HG03103 (cell line): Measurements from ENCODE around the gene ANKRD27.
"Not testable (repeated sequence)": the region's sequence is repeated elsewhere in the genome, so short reads cannot be mapped to it uniquely, and the experiment has no call there.

Experiments used
- ATAC-seq: cut with Tn5 transposase; IDR thresholded peaks from one replicate; pipeline ENCODE4 v1.9.1; 2021; ENCODE audit warnings: low read depth; ENCODE audit not compliant: unreplicated experiment

The ANKRD27 gene

DNA sequence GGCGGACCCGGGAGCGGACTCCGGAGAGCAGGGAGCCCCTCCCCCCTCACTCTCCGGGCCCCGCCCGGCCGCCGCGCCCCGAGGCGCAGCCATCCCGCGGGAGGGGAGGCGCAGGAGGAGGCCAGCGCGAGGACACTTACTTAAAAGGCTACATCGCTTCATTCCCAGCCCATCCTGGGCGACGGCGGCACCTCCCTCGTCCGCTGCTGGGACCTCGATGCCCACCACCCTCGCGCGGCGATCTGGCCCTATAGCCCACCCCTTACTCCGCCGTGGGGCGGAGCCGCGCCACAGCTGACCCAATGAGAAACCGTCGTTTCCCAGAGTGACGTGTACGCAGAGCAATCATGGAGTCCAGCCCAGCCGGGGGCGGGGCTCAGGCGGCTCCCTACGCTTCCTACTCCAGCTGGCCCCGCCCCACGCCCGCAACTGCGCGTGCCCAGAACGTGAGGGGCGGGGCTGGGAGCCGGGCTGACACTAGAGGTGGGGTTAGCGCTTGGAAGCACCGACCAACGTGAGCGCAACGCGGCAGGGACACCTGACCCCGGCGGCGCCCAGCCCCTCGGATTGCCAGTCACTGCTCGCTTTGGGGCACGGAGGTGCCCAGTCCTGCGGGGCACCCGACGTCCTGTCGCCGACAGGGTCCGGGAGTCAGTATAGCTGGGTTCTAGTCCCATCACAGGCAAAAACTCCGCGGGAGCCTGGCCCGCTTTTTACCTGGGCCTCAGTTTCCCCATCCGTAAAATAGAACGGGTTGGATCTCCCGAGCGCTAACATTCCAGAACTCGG lies at the start of gene ANKRD27:
Gene ANKRD27, minus strand, starts transcription at position 250 of the 789 bp plus-strand sequence. CDS start 16,165 bp downstream, outside the sequence.
- peak; percentile 95 for ATAC-seq

DNA sequence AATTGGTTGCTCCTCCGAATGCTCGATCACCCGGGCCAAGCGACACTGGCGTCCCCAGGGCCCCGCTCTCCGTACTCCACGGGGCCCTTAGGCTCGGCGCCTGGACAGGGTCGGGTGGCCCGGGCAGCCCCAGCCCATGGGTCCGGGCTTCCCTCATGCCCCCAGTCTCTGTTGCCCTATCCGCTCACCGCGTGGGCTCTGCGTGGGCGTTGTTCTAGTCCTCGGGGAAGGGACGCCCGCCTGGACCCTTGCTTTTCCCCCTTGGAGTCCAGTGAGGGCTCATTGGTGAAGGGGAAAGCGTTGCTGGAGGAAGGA lies 45.9 kb upstream of the ANKRD27 start:
- no peak for ATAC-seq

- ATAC-seq: no peak
Observed at GRCh38 chr19:32720216-32720935, 45.4 kb upstream of the ANKRD27 start.

DNA sequence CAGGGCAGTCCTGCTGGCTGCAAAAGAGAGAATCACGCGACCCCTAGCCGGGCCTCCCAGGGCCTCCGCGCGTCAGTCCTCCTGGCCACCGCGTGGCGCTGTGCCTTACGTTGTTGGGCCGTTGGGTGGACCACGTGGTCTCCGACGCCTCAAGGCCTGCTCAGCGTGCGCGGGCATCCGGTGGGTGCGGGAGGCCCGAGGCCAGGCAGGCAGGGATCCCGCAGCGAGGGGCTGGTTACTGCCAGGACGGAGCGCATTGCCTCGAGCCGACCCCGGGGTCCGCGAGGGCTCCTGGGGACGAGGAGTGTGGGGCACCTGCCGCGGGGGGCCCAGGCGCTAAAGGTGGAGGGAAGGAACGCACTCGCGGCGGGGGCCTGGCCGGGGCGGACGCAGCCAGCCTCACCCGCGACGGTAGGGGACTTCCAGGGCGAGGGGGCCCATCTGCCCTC lies 44.7 kb upstream of the ANKRD27 start, which contains the start of gene TDRD12:
Gene TDRD12, plus strand, starts transcription at position 157 of the 449 bp plus-strand sequence. CDS start 306 bp downstream, outside the sequence.
- no peak for ATAC-seq

GRCh38 chr19:32718286-32718685 lies 43.3 kb upstream of the ANKRD27 start:
- ATAC-seq: no peak

DNA sequence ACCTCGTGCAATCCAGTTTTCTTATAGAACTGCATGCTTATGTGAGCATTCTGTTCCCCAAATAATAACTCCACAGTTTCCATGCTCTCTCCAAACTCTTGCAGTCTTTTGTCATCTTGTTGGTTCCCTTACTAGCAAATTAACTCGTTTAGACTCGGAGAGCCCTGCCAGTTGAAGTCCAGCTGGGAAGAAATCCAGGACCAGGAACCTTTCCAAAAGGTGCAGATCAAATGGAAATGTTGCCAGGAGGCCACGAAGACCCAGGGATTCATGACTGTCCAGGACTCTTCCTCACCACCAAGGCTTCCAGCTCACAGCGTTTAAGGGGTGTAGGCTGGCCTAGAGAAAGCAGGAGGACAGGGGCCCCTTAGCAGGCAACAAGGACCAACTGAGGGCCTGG lies 42.5 kb upstream of the ANKRD27 start:
- no peak for ATAC-seq

GRCh38 chr19:32716203-32716602 lies 41.2 kb upstream of the ANKRD27 start:
- ATAC-seq: not testable (repeated sequence)

GRCh38 chr19:32711747-32712146 lies 36.8 kb upstream of the ANKRD27 start:
- no peak for ATAC-seq

- no peak for ATAC-seq
Observed at GRCh38 chr19:32709032-32709431, 34.1 kb upstream of the ANKRD27 start.

- no peak for ATAC-seq
Observed at GRCh38 chr19:32708457-32708856, 33.5 kb upstream of the ANKRD27 start.

GRCh38 chr19:32704006-32704405 lies 29.0 kb upstream of the ANKRD27 start:
- not testable (repeated sequence) for ATAC-seq

DNA sequence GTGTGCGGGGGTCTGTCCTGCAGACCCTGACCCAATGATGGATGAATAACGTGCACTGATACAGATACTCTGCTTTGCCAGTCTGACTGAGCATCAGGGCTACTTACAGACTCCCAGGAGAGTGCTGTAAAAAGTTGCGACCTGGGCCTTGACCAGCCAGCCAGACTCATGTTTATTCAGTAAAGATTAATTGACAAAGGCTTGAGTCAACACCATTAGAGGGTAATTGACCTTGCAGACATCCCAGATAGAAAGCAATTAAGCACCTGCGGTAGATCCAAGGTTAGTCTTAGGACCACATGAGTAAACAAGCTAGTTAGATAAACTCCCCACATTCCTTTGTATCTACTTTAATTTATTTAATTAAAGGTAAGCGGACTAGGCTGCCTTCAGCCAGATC lies 27.0 kb upstream of the ANKRD27 start:
- ATAC-seq: no peak

- ATAC-seq: not testable (repeated sequence)
Observed at GRCh38 chr19:32700129-32700528, 25.1 kb upstream of the ANKRD27 start.

GRCh38 chr19:32696771-32697170 lies 21.8 kb upstream of the ANKRD27 start:
- ATAC-seq: not testable (repeated sequence)

DNA sequence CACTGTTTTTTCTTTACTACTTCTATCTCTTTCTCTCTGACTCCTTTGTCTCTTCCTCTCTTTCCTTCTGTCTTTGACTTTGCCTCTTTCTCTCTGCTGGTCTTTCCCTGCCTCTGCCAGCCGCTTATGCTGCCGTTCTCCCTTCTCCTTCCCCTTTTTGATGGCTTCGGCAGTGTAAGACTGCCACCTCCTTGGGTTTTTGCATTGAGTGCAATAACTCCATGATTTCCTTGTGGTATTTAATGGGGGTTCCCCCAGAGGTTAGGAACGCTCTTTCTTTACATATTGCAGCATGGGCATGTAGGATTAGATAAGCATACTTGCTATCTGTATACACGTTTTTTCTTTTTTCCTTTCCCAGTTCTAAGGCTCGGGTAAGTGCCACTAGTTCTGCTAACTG lies 20.5 kb upstream of the ANKRD27 start:
- ATAC-seq: not testable (repeated sequence)

DNA sequence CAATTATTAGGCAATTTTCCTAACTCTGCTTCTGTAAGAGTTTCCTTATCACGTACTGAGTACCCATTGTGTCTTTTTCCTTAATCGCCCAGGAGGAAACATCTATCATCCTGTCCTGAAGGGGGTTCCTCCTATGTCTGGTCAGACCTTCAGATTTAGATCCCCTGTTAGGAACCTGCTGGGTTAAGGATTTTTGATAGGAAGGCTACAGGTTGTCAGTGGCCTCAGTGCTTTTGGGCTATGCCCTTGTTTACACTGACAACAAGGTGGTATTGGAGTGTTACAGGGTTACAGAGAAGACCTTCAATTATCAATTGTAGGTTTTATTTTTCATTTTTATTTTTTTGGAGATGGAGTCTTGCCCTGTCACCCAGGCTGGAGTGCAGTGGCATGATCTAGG lies 19.9 kb upstream of the ANKRD27 start:
- ATAC-seq: not testable (repeated sequence)

DNA sequence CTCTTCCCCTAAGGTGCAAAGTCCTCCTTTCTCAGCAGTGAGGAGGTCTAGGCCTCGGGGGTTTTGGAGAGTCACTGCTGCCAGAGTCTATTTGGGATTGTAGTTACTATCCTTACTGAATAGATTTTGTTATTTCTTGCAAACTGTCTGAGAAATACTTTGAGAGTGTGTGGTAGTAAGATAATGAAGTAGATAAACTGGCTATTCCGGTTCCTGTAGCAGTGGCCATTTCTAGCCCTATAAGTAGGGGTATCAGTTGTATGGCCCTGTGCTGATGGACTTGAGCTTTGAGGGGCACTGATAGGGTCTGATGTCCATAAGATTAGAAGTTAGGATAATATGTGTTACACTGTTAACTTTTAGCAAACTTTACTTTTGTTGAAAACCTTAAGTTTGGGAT lies 19.3 kb upstream of the ANKRD27 start:
- not testable (repeated sequence) for ATAC-seq

GRCh38 chr19:32693151-32694108 lies 18.4 kb upstream of the ANKRD27 start:
- not testable (repeated sequence) for ATAC-seq

DNA sequence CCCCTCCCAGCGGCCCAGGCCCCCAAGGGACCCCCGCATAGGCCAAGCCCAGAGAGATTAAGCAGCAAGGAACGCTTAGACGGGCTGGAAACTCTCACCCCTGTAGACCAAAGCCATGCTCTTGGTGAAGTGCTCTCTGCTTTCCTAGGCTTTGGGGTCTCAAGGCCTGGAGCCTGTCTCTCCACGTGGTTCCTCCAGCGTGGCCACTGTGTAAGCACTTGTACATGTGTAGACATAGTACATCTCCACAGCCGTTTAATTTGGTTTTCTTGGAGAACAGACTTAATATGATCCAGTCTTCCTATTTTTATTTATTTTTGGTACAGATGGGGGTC lies 17.7 kb upstream of the ANKRD27 start:
- ATAC-seq: no peak

- ATAC-seq: peak; percentile 41
Observed at GRCh38 chr19:32691952-32692726, 17.2 kb upstream of the ANKRD27 start.
